GM12873 (cell line): ENCODE data around the gene SCP2.
A peak's percentile ranks its signal among the peaks of the same experiment; 100 is the strongest.

Experiments used
- CTCF ChIP-seq: IDR thresholded peaks from 2 replicates; pipeline ENCODE4 v1.5.1; 2012; ENCODE audit warnings: low read depth, mild to moderate bottlenecking, moderate library complexity, low read length, control low read depth; ENCODE audit not compliant: insufficient read depth; ENCODE audit errors: missing control alignments

The SCP2 gene

DNA sequence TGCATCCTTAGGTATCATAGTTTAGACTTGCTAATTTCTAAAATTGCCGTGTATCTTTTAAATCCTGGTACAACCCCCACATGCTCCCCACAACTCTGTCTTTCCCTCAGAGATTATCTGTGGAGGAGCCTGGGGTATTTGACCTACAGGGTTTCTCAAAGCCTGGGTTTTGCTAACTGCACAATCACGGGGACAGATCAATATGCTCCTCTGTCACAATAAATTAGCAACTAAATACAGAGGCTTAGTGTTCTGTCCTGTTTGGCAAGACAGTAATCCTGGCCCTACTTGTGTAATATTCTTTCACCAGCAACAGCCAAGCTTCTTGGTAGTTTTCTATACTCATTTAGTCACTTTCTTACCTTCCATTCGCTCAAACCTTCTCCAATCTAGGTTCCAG lies 14.1 kb upstream of the SCP2 start:
- no peak for TF ChIP-seq CTCF

GRCh38 chr1:52913537-52913936 lies 13.5 kb upstream of the SCP2 start:
- TF ChIP-seq CTCF: peak; percentile 3

DNA sequence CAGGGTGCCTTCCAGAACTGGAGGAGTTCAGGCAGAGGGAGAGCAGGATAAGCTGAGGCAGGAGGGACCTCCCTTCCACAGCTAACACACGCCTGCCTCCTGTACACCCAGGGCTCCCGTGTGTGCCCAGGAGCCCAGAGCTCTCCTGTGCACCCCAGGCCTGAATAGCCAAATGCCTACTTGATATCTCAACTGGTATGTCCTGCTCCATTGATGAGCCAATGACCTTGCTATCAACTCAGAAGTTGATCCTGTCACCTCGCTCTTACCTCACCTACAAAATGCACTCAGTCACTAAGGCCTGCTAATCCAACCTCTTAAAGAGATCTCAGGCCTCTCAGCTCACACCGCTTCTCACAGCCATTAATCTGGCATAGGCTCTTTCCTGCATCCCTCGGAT lies 12.6 kb upstream of the SCP2 start:
- TF ChIP-seq CTCF: no peak

DNA sequence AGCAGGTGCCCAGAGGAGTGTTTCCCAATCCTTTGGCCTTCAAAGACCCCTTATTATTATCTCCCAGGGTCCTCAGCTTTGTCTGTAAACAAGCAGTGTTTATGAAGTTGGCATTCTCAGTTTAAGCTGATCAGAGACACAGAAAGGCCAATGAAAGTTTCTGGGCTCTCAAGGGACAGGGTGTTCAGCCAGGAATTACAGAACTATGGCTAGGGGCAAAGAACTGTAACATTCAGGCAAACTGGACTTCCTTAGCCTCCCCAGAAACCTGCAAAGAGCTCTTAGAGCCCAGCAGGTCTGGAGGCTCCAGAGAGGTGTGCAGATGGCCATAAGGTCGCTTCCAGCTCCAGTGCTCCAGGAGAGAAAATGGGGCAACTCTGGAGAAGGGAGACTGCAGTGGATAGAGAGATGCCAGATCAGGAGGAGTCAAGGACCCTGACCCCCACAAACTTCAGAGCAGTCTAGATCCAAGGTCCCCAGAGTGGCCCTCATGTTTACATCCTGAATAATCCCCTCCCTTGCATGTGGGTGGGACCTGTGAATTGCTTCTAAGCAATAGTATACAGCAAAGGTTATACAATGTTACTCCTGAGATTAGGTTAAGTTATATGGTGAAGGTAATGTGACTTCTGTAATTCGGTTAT lies 11.7 kb upstream of the SCP2 start:
- TF ChIP-seq CTCF: no peak

- TF ChIP-seq CTCF: no peak
Measured at GRCh38 chr1:52915855-52916220, 11.2 kb upstream of the SCP2 start.

- TF ChIP-seq CTCF: no peak
Measured at GRCh38 chr1:52916241-52916975, 10.7 kb upstream of the SCP2 start.

GRCh38 chr1:52917156-52917555 lies 9.9 kb upstream of the SCP2 start:
- no peak for TF ChIP-seq CTCF
